Measurements from ENCODE around the gene ABCF1. TPM values are rescaled to one million over a fixed set of nuclear protein-coding genes. Genes with fewer than 3 reads are reported as not detected.

Gene ABCF1
- total and polyA plus RNA-seq, 5 experiments from 2014 or later = 19.1 to 71.3 (median 43.1) TPM

DNA sequence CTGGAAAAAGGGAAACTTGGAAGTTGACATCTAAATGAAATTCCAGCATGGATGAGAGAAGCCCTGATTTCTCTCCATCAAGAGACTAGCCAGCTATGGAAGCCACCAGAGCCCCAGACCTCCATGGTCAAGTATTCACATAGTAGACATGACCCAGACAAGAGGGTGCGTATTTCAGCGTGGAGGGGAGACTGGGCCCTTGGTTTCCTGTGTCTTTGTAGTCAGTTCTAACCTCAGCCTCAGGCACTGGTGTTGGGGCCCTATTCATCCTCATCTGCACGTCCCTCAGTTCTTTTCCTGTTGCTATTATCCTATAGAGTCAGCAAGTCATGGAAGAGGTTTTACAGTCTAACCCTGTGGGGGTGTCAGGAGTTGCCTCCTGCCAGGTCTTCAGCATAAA, 27.4 kb upstream of the ABCF1 start:
- Mint-ChIP-seq H3K36me3 (peaks cover 0 to 19% (median 0%) of the 10 kb centered on the region in 3 donors), H3K9me3 (no peaks in the 10 kb centered on the region), H3K4me1 (peaks cover 28 to 36% (median 33%) of the 10 kb centered on the region in 4 donors), H3K4me3 (peak overlapping the region; percentile 40 to 79 (median 69)), H3K27me3 (no peaks in the 10 kb centered on the region), H3K27ac (peak overlapping the region; percentile 67 to 96 (median 90))
- ATAC-seq = peak; percentile 39 to 41
- DNase-seq = peak in 5 of 10 donors; percentile 29 to 38 (median 30)
- POLR2A ChIA-PET = interaction anchor here (0.5 to 12.6 kb wide), 14 partner anchors 11 to 178 kb away, joined by 3 to 211 read pairs (median 13); partner anchors contain the start of genes ABCF1, GNL1, HLA-E and PRR3

- H3K36me3 Mint-ChIP-seq = peaks cover 0 to 28% (median 2%) of the 10 kb centered on the region in 3 donors
- H3K4me1 Mint-ChIP-seq = peaks cover 28 to 36% (median 33%) of the 10 kb centered on the region in 4 donors
- no peaks in the 10 kb centered on the region for H3K9me3 Mint-ChIP-seq
- H3K4me3 Mint-ChIP-seq = peak overlapping the region in 9 of 10 donors; percentile 52 to 79 (median 66)
- DNase-seq (peak in 3 of 10 donors; percentile 56 to 57 (median 57)), ATAC-seq (peak; percentile 23 to 24)
- POLR2A ChIA-PET = interaction anchor here (0.6 to 12.6 kb wide), 19 partner anchors 11 to 1357 kb away, joined by 3 to 211 read pairs (median 6); partner anchors contain the start of genes GNL1, HLA-E, PRR3 and ZBTB12
- H3K27ac Mint-ChIP-seq = peak overlapping the region in 9 of 10 donors; percentile 67 to 96 (median 89)
- H3K27me3 Mint-ChIP-seq = no peaks in the 10 kb centered on the region
Observed at GRCh38 chr6:30544666-30545272, 26.5 kb upstream of the ABCF1 start.

DNA sequence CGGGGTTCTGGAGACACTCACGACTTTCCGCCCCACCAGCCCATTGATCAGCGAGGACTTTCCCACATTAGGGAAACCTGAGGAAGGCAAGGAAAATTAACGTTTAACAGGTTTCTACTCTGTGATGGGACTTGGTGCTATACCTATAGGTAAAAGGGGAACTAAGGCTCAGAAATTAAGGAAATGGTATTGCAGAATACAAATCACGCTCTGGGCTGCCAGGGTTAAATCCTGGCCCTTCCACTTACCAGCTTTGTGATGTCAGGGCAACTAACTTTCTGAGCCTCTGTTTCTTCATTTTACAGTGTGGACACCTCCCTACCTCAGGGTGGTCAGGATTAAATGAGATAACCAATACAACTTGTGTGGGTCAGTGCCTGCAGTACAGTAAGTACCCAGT, 23.8 kb upstream of the ABCF1 start:
- H3K4me3 Mint-ChIP-seq = no peak overlapping the region
- H3K27me3 Mint-ChIP-seq = no peaks in the 10 kb centered on the region
- H3K27ac Mint-ChIP-seq = peak overlapping the region in 1 of 10 donors; percentile 17
- DNase-seq = no peak
- ATAC-seq = no peak
- POLR2A ChIA-PET = interaction anchor here (0.7 kb wide), 1 partner anchor 18 kb away, joined by 3 read pairs; no protein-coding TSS in a partner anchor
- H3K9me3 Mint-ChIP-seq = no peaks in the 10 kb centered on the region
- H3K4me1 Mint-ChIP-seq = peaks cover 25 to 39% (median 25%) of the 10 kb centered on the region in 4 donors
- peaks cover 0 to 54% (median 6%) of the 10 kb centered on the region in 3 donors for H3K36me3 Mint-ChIP-seq

GRCh38 chr6:30548375-30548774, 22.9 kb upstream of the ABCF1 start:
- POLR2A ChIA-PET = interaction anchor here (0.6 to 0.7 kb wide), 2 partner anchors 40 to 65 kb away, joined by 3 to 4 read pairs; no protein-coding TSS in a partner anchor
- H3K36me3 Mint-ChIP-seq = peaks cover 0 to 63% (median 15%) of the 10 kb centered on the region in 3 donors

DNA sequence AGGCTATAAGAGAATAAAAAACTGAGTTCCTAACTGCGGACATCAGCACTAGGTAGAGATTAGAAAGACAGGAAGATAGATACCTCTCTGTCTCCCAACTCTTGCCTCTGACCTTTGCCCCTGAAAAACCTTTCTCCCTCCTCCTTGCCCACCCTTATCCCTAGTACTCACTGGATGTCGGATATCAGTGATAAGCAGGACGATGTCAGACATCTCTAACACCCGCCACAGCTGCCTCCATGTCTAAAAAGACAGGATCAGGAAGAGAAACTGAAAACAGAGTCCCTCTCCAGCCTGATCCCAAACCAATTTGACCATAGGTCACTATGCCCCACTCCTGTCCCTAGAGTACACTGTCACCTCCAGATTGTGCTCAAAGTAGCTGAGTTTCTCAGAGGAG, 16.8 kb upstream of the ABCF1 start:
- peaks cover 0 to 62% (median 16%) of the 10 kb centered on the region in 3 donors for H3K36me3 Mint-ChIP-seq
- no peaks in the 10 kb centered on the region for H3K9me3 Mint-ChIP-seq
- H3K4me3 Mint-ChIP-seq = peak overlapping the region; percentile 61 to 100 (median 98)
- peaks cover 0 to 2% (median 0%) of the 10 kb centered on the region in 5 donors for H3K27me3 Mint-ChIP-seq
- H3K27ac Mint-ChIP-seq = peak overlapping the region; percentile 32 to 100 (median 99)
- POLR2A ChIA-PET = interaction anchor here (0.9 to 7.7 kb wide), 7 partner anchors 9 to 64 kb away, joined by 3 to 80 read pairs (median 12); partner anchors contain the start of genes ABCF1, MRPS18B and PPP1R10
- ATAC-seq = no peak
- peaks cover 25 to 69% (median 43%) of the 10 kb centered on the region in 4 donors for H3K4me1 Mint-ChIP-seq
- no peak for DNase-seq

More at GRCh38 chr6:30548375-30548774, 22.9 kb upstream of the ABCF1 start:
- H3K27ac Mint-ChIP-seq = peak overlapping the region in 4 of 10 donors; percentile 7 to 64 (median 28)
- H3K4me3 Mint-ChIP-seq = no peak overlapping the region
- no peaks in the 10 kb centered on the region for H3K27me3 Mint-ChIP-seq
- peaks cover 17 to 39% (median 21%) of the 10 kb centered on the region in 4 donors for H3K4me1 Mint-ChIP-seq
- DNase-seq = no peak
- H3K9me3 Mint-ChIP-seq = no peaks in the 10 kb centered on the region
- no peak for ATAC-seq

GRCh38 chr6:30554962-30555815, 16.1 kb upstream of the ABCF1 start:
- POLR2A ChIA-PET = interaction anchor here (0.6 to 7.7 kb wide), 14 partner anchors 8 to 75 kb away, joined by 3 to 80 read pairs (median 6); partner anchors contain the start of genes ABCF1, ATAT1, MRPS18B and PPP1R10
- peaks cover 26 to 75% (median 50%) of the 10 kb centered on the region in 4 donors for H3K4me1 Mint-ChIP-seq

DNA sequence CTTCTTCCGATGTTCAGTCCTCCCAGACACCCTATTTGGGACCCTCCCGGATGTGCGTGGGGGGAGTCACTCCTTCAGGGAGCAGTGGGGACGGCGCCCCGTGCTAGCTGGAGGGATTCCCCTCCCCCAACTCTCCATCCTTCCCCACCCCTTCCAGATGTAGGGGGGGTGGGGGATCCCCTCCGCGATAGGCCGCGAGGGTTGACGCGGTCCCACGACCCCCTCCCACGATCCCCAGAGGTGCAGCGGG, 15.5 kb upstream of the ABCF1 start:
- Mint-ChIP-seq H3K4me3 (peak overlapping the region; percentile 87 to 100 (median 99)), H3K9me3 (no peaks in the 10 kb centered on the region), H3K27ac (peak overlapping the region in 9 of 10 donors; percentile 98 to 100 (median 100)), H3K36me3 (peaks cover 0 to 58% (median 15%) of the 10 kb centered on the region in 3 donors), H3K4me1 (peaks cover 25 to 73% (median 54%) of the 10 kb centered on the region in 4 donors), H3K27me3 (peaks cover 0 to 2% (median 0%) of the 10 kb centered on the region in 5 donors)
- ATAC-seq (no peak), DNase-seq (no peak)
- POLR2A ChIA-PET = interaction anchor here (0.5 to 7.7 kb wide), 14 partner anchors 13 to 76 kb away, joined by 3 to 80 read pairs (median 6); partner anchors contain the start of genes ABCF1, ATAT1, MRPS18B and PPP1R10

More at GRCh38 chr6:30554962-30555815, 16.1 kb upstream of the ABCF1 start:
- Mint-ChIP-seq H3K4me3 (peak overlapping the region; percentile 87 to 100 (median 99)), H3K36me3 (peaks cover 0 to 62% (median 16%) of the 10 kb centered on the region in 3 donors), H3K9me3 (no peaks in the 10 kb centered on the region), H3K27ac (peak overlapping the region; percentile 73 to 100 (median 100)), H3K27me3 (peaks cover 0 to 2% (median 0%) of the 10 kb centered on the region in 5 donors)
- ATAC-seq (no peak), DNase-seq (peak in 4 of 10 donors; percentile 2 to 30 (median 15))

GRCh38 chr6:30556066-30556905, 15.0 kb upstream of the ABCF1 start, which contains the start of gene GNL1:
TSS of gene GNL1 (minus strand) at chr6:30556489. CDS start at chr6:30556203, 286 bp downstream.
- Mint-ChIP-seq H3K27me3 (peaks cover 0 to 2% (median 0%) of the 10 kb centered on the region in 5 donors), H3K36me3 (peaks cover 0 to 53% (median 13%) of the 10 kb centered on the region in 3 donors), H3K27ac (peak within 1 kb of the TSS; percentile 98 to 100 (median 100)), H3K4me3 (peak within 1 kb of the TSS; percentile 87 to 100 (median 99)), H3K9me3 (no peaks in the 10 kb centered on the region), H3K4me1 (peaks cover 25 to 70% (median 56%) of the 10 kb centered on the region in 4 donors)
- peak; percentile 86 to 87 for ATAC-seq
- peak; percentile 97 to 100 (median 99) for DNase-seq
- POLR2A ChIA-PET = interaction anchor here (0.5 to 7.7 kb wide), 16 partner anchors 13 to 248 kb away, joined by 3 to 80 read pairs (median 6); partner anchors contain the start of genes ABCF1, DHX16, MDC1 and MRPS18B

GRCh38 chr6:30556906-30557682, 14.1 kb upstream of the ABCF1 start, which contains the start of gene PRR3:
TSS of gene PRR3 (plus strand) at chr6:30557295. CDS start at chr6:30557345, 50 bp downstream.
- Mint-ChIP-seq H3K9me3 (no peaks in the 10 kb centered on the region), H3K27me3 (peaks cover 0 to 2% (median 0%) of the 10 kb centered on the region in 5 donors), H3K36me3 (peaks cover 0 to 52% (median 13%) of the 10 kb centered on the region in 3 donors)

DNA sequence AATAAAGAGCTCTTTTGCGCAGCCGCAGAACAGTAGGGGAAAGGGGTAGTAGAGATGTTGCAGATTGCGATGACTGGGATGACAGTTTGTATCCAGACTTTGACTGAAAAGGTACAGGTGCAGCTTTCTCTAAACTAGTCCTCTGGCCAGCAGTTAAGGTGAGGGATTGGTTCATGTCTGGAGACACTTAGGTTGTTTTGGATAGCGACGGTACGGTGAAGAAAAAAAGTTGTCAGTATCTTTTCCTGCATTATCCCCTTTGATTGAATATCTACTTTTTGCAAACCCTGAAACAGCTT, 13.6 kb upstream of the ABCF1 start:
- Mint-ChIP-seq H3K4me3 (peak overlapping the region; percentile 87 to 100 (median 99)), H3K4me1 (peaks cover 26 to 70% (median 55%) of the 10 kb centered on the region in 4 donors), H3K27me3 (peaks cover 0 to 2% (median 0%) of the 10 kb centered on the region in 5 donors), H3K9me3 (no peaks in the 10 kb centered on the region), H3K27ac (peak overlapping the region; percentile 98 to 100 (median 100)), H3K36me3 (peaks cover 3 to 52% (median 11%) of the 10 kb centered on the region in 3 donors)
- DNase-seq = peak in 2 of 10 donors; percentile 46 to 49
- ATAC-seq = no peak
- POLR2A ChIA-PET = interaction anchor here (0.7 to 7.7 kb wide), 15 partner anchors 9 to 247 kb away, joined by 3 to 80 read pairs (median 7); partner anchors contain the start of genes ABCF1, DHX16, MDC1 and MRPS18B

More at GRCh38 chr6:30556906-30557682, 14.1 kb upstream of the ABCF1 start, which contains the start of gene PRR3:
- Mint-ChIP-seq H3K4me3 (peak within 1 kb of the TSS; percentile 87 to 100 (median 99)), H3K27ac (peak within 1 kb of the TSS; percentile 98 to 100 (median 100)), H3K4me1 (peaks cover 26 to 70% (median 56%) of the 10 kb centered on the region in 4 donors)
- POLR2A ChIA-PET = interaction anchor here (0.7 to 7.7 kb wide), 19 partner anchors 10 to 247 kb away, joined by 3 to 80 read pairs (median 6); partner anchors contain the start of genes ABCF1, DHX16, MDC1 and MRPS18B
- ATAC-seq = peak; percentile 56 to 65
- peak in 9 of 10 donors; percentile 62 to 96 (median 88) for DNase-seq
